ENCODE results near the gene LEF1. TPM values are rescaled to one million over a fixed set of nuclear protein-coding genes. Genes with fewer than 3 reads are reported as not detected.

The LEF1 gene
- polyA plus RNA-seq, 1 donor (not counting 4 experiments of a cell fraction or from before 2014, with no cell fraction given), result 1.5 TPM

- H3K9me3 ChIP-seq (ENCODE audit: control insufficient read depth, low read depth, low read length), result no peaks in the 10 kb centered on the region
- H3K9me1 ChIP-seq (ENCODE audit: control insufficient read depth, extremely low read depth, insufficient read depth, low read length), result no peaks in the 10 kb centered on the region
- dilution Hi-C loops (cut with MboI; ENCODE audit: extremely low pct_ligation_motif_present, low sequenced_read_pairs), result no loop called here
- no peaks in the 10 kb centered on the region for H3K4me1 ChIP-seq (ENCODE audit: control insufficient read depth, extremely low read depth, insufficient read depth, low read length)
- H3K36me3 ChIP-seq (ENCODE audit: control insufficient read depth in 2 of 2, extremely low read depth in 1 of 2, insufficient read depth in 2 of 2, low read length in 2 of 2), result no peaks in the 10 kb centered on the region
- no peak overlapping the region for H3K4me2 ChIP-seq (ENCODE audit: control insufficient read depth, extremely low read depth, insufficient read depth, low read depth, low read length)
- H3K9ac ChIP-seq (ENCODE audit: control insufficient read depth, extremely low read depth, insufficient read depth, low read length), result no peak overlapping the region
- H3K4me3 ChIP-seq (ENCODE audit: control insufficient read depth in 2 of 3, extremely low read depth in 1 of 3, insufficient read depth in 2 of 3, low read depth in 1 of 3, low read length in 3 of 3), result no peak overlapping the region
- no peaks in the 10 kb centered on the region for H3K79me2 ChIP-seq (ENCODE audit: control insufficient read depth, insufficient read depth, low read length)
- no peak for DNase-seq (ENCODE audit: low read depth, low spot score)
- no peaks in the 10 kb centered on the region for H4K20me1 ChIP-seq (ENCODE audit: control insufficient read depth, extremely low read depth, insufficient read depth, low read length)
- H3K27ac ChIP-seq (ENCODE audit: control insufficient read depth, insufficient read depth, low read length), result no peak overlapping the region
- H3K27me3 ChIP-seq (ENCODE audit: control insufficient read depth, extremely low read depth, insufficient read depth, low read length), result no peaks in the 10 kb centered on the region
- H2AFZ ChIP-seq (ENCODE audit: control insufficient read depth, low read length), result no peak overlapping the region
- FAIRE-seq, result no peak
- no peak for TF ChIP-seq CTCF (optimal IDR thresholded peaks at IDR 0.05 in 1 of 3, IDR thresholded peaks at IDR 0.05 in 1 of 3, conservative IDR thresholded peaks at IDR 0.05 in 1 of 3; ENCODE audit: extremely low read depth in 1 of 3, insufficient read depth in 2 of 3, low read length in 3 of 3)
- TF ChIP-seq EZH2 (IDR thresholded peaks at IDR 0.05; ENCODE audit: low read length), result no peak
These were observed 125.2 kb downstream of the LEF1 start for GRCh38 chr4:108043526-108043925.

- Histone ChIP-seq H3K4me2 (ENCODE audit: control insufficient read depth, extremely low read depth, insufficient read depth, low read depth, low read length) (no peak overlapping the region), H3K27ac (ENCODE audit: control insufficient read depth, insufficient read depth, low read length) (no peak overlapping the region), H3K36me3 (ENCODE audit: control insufficient read depth in 2 of 2, extremely low read depth in 1 of 2, insufficient read depth in 2 of 2, low read length in 2 of 2) (no peaks in the 10 kb centered on the region), H3K9me3 (ENCODE audit: control insufficient read depth, low read depth, low read length) (no peaks in the 10 kb centered on the region), H3K4me1 (ENCODE audit: control insufficient read depth, extremely low read depth, insufficient read depth, low read length) (no peaks in the 10 kb centered on the region), H3K27me3 (ENCODE audit: control insufficient read depth, extremely low read depth, insufficient read depth, low read length) (no peaks in the 10 kb centered on the region), H3K79me2 (ENCODE audit: control insufficient read depth, insufficient read depth, low read length) (no peaks in the 10 kb centered on the region), H4K20me1 (ENCODE audit: control insufficient read depth, extremely low read depth, insufficient read depth, low read length) (no peaks in the 10 kb centered on the region), H3K9ac (ENCODE audit: control insufficient read depth, extremely low read depth, insufficient read depth, low read length) (no peak overlapping the region), H3K9me1 (ENCODE audit: control insufficient read depth, extremely low read depth, insufficient read depth, low read length) (no peaks in the 10 kb centered on the region), H2AFZ (ENCODE audit: control insufficient read depth, low read length) (no peak overlapping the region), H3K4me3 (ENCODE audit: control insufficient read depth in 2 of 3, extremely low read depth in 1 of 3, insufficient read depth in 2 of 3, low read depth in 1 of 3, low read length in 3 of 3) (no peak overlapping the region)
- DNase-seq (ENCODE audit: low read depth, low spot score) (no peak), FAIRE-seq (no peak)
- TF ChIP-seq CTCF (optimal IDR thresholded peaks at IDR 0.05 in 1 of 3, IDR thresholded peaks at IDR 0.05 in 1 of 3, conservative IDR thresholded peaks at IDR 0.05 in 1 of 3; ENCODE audit: extremely low read depth in 1 of 3, insufficient read depth in 2 of 3, low read length in 3 of 3), result no peak
- no peak for TF ChIP-seq EZH2 (IDR thresholded peaks at IDR 0.05; ENCODE audit: low read length)
- dilution Hi-C loops (cut with MboI; ENCODE audit: extremely low pct_ligation_motif_present, low sequenced_read_pairs), result no loop called here
These were observed 125.8 kb downstream of the LEF1 start for GRCh38 chr4:108042927-108043326.
